HG02981 (cell line): ENCODE data around the gene CDKL1.
"Not testable (repeated sequence)": the region's sequence is repeated elsewhere in the genome, so short reads cannot be mapped to it uniquely, and the experiment has no call there.

Source experiments
- ATAC-seq: cut with Tn5 transposase; IDR thresholded peaks from one replicate; pipeline ENCODE4 v1.9.1; 2021; ENCODE audit warnings: mild to moderate bottlenecking, moderate library complexity; ENCODE audit not compliant: unreplicated experiment

Gene CDKL1

GRCh38 chr14:50359631-50360030, 37.0 kb downstream of the CDKL1 start:
- no peak for ATAC-seq

GRCh38 chr14:50357753-50358395, 38.8 kb downstream of the CDKL1 start:
- ATAC-seq, result no peak

- no peak for ATAC-seq
Observed at GRCh38 chr14:50357124-50357523, 39.6 kb downstream of the CDKL1 start.

- ATAC-seq, result not testable (repeated sequence)
Observed at GRCh38 chr14:50356283-50356682, 40.4 kb downstream of the CDKL1 start.

GRCh38 chr14:50355692-50356091, 41.0 kb downstream of the CDKL1 start:
- no peak for ATAC-seq

- ATAC-seq, result no peak
Observed at GRCh38 chr14:50354527-50354926, 42.2 kb downstream of the CDKL1 start.

GRCh38 chr14:50353126-50353525, 43.6 kb downstream of the CDKL1 start:
- ATAC-seq, result no peak

- ATAC-seq, result no peak
Observed at GRCh38 chr14:50352584-50352983, 44.1 kb downstream of the CDKL1 start.

- ATAC-seq, result no peak
Observed at GRCh38 chr14:50350975-50351374, 45.7 kb downstream of the CDKL1 start.

- no peak for ATAC-seq
Observed at GRCh38 chr14:50348933-50349332, 47.7 kb downstream of the CDKL1 start.

- ATAC-seq, result no peak
Observed at GRCh38 chr14:50347521-50347920, 49.2 kb downstream of the CDKL1 start.

GRCh38 chr14:50345846-50346422, 50.7 kb downstream of the CDKL1 start:
- ATAC-seq, result no peak

GRCh38 chr14:50344876-50345563, 51.7 kb downstream of the CDKL1 start:
- ATAC-seq, result no peak

- peak; percentile 82 for ATAC-seq
Observed at GRCh38 chr14:50344116-50344775, 52.4 kb downstream of the CDKL1 start.

GRCh38 chr14:50343434-50343833, 53.2 kb downstream of the CDKL1 start:
- no peak for ATAC-seq

GRCh38 chr14:50342221-50343078, 54.2 kb downstream of the CDKL1 start:
- peak; percentile 47 for ATAC-seq

- ATAC-seq, result no peak
Observed at GRCh38 chr14:50340963-50341362, 55.7 kb downstream of the CDKL1 start.

GRCh38 chr14:50340045-50340444, 56.6 kb downstream of the CDKL1 start:
- no peak for ATAC-seq

- ATAC-seq, result no peak
Observed at GRCh38 chr14:50339178-50339804, 57.4 kb downstream of the CDKL1 start.

GRCh38 chr14:50338587-50338986, 58.1 kb downstream of the CDKL1 start:
- no peak for ATAC-seq
